Measurements from ENCODE around the gene ERCC5.

The ERCC5 gene

GRCh38 chr13:102845289-102845629, 573 bp upstream of the ERCC5 start:
- DNase-seq (ENCODE audit: low read depth in 2 of 2), result no peak

DNA sequence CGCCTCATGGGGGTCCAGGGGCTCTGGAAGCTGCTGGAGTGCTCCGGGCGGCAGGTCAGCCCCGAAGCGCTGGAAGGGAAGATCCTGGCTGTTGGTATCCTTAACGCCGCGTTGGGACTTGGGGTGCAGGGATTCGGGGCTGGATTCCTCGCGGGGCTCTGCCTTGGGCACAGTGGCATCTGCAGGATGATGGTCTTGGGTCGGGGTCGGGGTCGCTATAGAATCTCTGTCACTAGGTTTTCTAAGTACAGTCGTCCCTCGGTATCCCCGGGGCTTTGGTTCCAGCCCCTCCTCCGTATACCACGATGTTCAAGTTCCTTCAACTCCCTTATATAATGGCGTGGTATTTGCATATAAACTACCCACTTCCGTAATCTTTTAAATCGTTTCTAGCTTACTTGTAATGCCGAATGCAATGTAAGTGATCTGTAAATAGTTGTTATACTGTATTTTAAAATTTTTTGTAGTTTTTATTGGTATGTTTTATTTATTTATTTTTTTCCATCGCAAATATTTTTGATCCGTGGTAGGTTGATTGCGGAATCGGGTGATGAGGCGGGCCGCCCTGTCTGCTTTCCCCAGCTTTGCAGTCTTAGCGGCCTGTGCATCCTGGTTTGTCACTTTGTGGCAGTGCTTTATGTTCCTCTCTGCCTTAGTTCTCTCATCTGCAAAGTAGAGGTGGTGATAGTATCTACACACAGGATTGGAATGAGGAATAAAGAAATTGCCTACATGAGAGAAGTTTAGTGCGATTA, 606 bp downstream of the ERCC5 start:
- peak in 1 of 2 donors; percentile 27 for DNase-seq (ENCODE audit: low read depth in 2 of 2)

DNA sequence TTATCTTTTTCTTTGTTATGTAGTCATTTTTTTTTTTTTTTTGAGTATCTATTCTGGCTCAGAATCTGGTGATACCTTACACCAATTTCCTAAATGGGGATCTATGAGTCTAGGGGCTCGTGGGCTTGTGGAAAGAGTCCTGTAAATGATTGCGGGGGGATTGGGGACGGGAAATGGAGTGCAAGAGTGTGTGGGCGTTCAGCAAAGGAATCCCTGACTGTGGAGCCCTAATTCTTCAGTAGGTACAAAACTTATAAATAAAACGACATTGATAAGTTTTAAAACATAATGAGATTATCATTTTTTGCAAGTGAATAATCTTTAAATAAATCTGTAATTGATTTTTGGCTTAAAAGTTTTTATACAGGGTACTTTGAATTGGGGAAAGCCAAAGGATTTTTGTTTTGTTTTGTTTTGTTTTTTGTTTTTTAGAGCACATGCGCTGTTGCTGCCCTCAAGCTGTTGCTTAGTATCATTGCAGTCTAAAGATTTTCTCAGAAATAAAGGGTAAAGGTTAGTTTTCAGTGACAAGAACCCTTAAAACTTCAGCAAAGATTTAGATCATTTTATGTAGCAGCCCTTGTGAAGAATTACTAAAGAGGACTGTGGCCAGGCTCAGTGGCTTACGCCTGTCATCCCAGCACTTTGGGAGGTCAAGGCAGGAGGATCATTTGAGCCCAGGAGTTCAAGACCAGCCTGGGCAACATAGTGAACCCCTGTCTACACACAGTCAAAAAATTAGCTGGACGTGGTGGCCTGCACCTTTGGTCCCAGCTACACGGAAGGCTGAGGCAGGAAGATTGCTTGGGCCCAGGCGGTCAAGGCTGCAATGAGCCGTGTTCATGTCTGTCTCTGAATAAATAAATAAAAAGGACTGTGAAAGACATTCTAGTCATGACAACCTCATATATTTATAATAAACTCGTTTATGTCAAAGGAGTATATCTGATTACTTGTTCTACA, 1.7 kb downstream of the ERCC5 start:
- DNase-seq (ENCODE audit: low read depth in 2 of 2), result no peak

- no peak for DNase-seq (ENCODE audit: low read depth in 2 of 2)
Observed at GRCh38 chr13:102848956-102849355, 3.1 kb downstream of the ERCC5 start.

DNA sequence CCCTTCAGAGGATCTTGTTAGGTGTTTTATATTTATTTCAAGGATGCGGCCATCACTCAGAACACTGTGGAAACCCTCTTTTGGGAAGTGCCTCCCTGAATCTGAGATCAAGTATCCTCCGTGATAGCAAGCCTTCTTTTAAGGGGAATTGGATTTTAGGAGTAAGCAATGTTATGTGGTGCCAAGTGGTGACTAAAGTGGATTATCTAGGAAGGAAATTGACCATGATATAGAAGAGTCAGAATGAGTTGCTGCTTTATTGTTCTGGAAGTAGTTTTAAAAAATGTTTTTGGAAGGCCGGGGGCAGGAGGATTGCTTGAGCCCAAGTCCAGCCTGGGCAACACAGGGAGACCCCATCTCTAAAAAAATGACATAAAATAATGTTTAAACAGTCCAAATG, 6.7 kb downstream of the ERCC5 start:
- no peak for DNase-seq (ENCODE audit: low read depth in 2 of 2)

DNA sequence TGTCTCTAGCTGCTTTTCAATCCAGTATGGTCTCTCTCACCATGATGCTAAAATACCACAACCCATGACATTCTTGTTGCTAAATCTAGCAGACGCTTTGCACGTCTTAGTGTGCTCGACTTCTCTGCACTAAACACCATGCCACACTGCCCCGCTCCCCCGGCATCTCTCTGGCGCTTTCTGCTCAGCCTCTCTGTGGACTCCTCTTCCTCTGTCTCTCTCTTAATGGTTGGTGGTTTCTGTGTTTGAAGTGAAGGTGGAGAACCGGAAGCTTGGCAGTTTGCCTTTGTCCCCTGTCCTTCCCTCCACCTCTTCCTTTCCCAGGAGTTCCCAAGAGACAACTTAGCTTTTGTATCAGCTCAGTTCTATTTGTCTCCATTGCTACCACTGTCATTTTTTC, 8.8 kb downstream of the ERCC5 start:
- no peak for DNase-seq (ENCODE audit: low read depth in 2 of 2)

GRCh38 chr13:102856557-102856956, 10.7 kb downstream of the ERCC5 start:
- DNase-seq (ENCODE audit: low read depth in 2 of 2), result no peak

- DNase-seq (ENCODE audit: low read depth in 2 of 2), result no peak
Observed at GRCh38 chr13:102862624-102863210, 16.9 kb downstream of the ERCC5 start.

GRCh38 chr13:102863590-102863989, 17.8 kb downstream of the ERCC5 start:
- no peak for DNase-seq (ENCODE audit: low read depth in 2 of 2)

- DNase-seq (ENCODE audit: low read depth in 2 of 2), result no peak
Observed at GRCh38 chr13:102868366-102868936, 22.6 kb downstream of the ERCC5 start.

DNA sequence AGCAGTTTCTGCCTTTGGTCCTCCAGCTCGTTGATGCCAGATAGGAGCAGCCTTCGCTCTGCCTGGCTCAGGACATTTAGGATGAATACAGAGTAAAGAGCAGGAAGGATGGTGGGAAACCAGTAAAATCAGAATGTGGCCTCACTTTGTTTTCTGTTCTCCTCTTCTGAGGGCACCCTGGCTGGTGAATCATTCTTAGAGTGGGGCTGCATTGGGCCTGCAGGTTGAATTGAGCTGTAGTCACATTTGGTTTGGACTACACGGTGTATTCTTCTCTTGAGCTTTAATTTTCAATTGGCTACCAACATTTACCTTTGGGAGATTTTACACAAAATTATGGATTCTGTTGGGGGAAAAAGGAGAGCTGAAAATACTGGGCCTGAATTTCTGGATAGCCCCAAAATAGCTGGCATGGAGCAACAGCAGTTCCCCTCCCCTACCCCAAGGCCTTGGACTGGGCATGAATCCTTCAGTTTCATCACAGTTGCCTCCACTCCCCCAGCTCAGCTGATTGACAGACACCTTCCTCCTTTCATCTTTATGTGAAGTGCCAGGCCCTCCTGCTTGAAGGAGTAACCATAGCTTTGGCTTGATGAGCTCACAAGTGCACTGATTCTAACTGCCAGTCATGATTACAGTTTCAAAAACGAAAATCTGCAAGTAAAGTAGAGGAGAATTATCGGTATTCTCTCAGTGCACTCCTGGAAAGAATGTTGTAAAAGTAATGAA, 24.3 kb downstream of the ERCC5 start:
- DNase-seq (ENCODE audit: low read depth in 2 of 2), result no peak

GRCh38 chr13:102870677-102871415, 25.0 kb downstream of the ERCC5 start:
- no peak for DNase-seq (ENCODE audit: low read depth in 2 of 2)

DNA sequence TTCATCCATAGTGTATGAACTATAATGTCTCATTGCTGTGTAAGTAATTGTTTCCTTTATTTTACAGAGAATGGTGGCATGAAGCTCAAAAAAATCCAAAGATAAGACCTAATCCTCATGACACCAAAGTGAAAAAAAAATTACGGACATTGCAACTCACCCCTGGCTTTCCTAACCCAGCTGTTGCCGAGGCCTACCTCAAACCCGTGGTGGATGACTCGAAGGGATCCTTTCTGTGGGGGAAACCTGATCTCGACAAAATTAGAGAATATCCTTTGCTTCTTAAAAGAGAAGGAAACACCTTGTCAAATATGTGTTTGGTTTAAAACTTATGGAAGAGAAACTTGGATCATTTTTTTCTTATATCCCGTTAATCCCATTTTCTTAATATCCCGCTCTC, 26.3 kb downstream of the ERCC5 start:
- no peak for DNase-seq (ENCODE audit: low read depth in 2 of 2)

- DNase-seq (ENCODE audit: low read depth in 2 of 2), result no peak
Observed at GRCh38 chr13:102872531-102872930, 26.7 kb downstream of the ERCC5 start.

DNA sequence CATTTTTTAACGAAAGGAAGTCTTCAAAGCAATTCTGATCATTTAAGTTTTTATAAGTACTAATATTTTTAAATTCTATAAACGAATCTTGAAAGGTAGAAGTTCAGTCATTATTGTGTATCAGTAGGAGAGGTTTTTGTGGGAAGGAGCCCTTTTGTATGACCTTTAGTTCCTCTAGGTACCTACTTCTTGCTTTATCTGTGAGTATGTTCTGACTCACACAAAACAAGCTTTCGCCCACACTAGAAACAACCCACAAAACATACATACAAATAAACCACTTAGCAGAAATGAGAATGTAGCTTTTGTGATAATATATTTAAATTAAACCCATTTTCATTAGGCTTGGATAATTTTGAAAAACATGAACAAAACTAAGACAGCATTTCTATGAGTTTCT, 27.8 kb downstream of the ERCC5 start:
- DNase-seq (ENCODE audit: low read depth in 2 of 2), result no peak

GRCh38 chr13:102875256-102875655, 29.4 kb downstream of the ERCC5 start:
- DNase-seq (ENCODE audit: low read depth in 2 of 2), result no peak

DNA sequence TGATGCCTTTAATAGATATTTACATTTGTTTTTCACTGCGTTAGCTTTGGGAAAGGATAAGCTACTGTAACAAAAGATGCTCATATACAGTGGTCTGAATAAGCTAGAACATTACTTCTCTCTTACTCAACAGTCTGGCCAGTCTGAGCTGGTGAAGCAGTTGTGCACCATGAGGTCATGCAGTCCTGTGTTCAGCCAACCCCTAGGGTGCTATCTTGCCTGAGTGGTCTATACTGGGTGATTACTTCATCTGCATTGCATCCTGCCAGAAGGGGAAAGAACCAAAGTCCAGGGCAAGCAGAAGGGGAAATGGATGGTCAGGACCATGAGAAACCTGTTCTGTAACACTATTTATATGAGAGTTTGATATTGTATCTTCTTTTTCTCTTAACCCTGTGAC, 31.5 kb downstream of the ERCC5 start:
- no peak for DNase-seq (ENCODE audit: low read depth in 2 of 2)

GRCh38 chr13:102878481-102878880, 32.6 kb downstream of the ERCC5 start:
- DNase-seq (ENCODE audit: low read depth in 2 of 2), result no peak

DNA sequence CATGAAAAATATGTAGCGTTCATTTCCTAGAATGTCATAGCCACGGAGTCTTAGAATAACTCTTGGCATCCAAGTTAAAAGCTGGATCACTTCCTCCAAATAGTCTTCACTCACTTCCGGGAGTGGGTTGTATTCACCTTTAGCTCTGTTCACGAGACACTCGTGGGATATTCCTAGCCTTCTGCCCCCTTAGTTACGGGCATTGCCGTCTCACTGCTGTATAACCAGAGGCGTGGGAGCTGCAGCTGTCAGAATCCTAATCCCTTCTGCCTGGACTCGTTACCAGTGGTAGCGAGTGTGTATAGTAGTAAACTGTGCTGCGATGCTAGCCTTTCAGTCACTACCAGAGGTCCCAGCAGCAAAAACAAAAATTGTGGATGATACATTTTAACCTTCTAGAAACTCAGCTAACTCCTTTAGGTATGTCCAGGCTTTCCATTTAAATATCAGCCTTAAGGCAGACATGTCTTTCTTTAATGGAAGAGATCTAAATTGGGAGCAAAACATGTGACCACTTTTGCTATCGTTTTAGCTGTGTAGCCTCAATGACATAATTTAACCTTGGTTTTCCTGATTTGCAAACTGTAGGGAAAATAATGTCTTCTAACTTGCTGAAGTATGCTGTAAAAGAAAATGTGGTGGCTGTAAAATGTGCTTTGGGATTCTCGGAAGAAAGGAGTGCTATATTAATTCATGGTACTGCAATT, 34.1 kb downstream of the ERCC5 start:
- no peak for DNase-seq (ENCODE audit: low read depth in 2 of 2)

Data from stimulated activated CD8-positive, alpha-beta memory T cell treated with anti-CD3 and anti-CD28 coated beads, Interleukin-15, amount 100 ng/mL, for 48 hours (primary cell).